NOMO-1 (cell line): ENCODE data around the gene OR2T27.
"Not testable (repeated sequence)": the region's sequence is repeated elsewhere in the genome, so short reads cannot be mapped to it uniquely, and the experiment has no call there.

Experiments used
- DNase-seq, 2 experiments: peaks; one replicate each; lab custom pipeline; 2025; ENCODE audit not compliant: unreplicated experiment in 2 of 2; lab: John Stamatoyannopoulos, UW

Gene OR2T27, protein sequence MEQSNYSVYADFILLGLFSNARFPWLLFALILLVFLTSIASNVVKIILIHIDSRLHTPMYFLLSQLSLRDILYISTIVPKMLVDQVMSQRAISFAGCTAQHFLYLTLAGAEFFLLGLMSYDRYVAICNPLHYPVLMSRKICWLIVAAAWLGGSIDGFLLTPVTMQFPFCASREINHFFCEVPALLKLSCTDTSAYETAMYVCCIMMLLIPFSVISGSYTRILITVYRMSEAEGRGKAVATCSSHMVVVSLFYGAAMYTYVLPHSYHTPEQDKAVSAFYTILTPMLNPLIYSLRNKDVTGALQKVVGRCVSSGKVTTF

DNA sequence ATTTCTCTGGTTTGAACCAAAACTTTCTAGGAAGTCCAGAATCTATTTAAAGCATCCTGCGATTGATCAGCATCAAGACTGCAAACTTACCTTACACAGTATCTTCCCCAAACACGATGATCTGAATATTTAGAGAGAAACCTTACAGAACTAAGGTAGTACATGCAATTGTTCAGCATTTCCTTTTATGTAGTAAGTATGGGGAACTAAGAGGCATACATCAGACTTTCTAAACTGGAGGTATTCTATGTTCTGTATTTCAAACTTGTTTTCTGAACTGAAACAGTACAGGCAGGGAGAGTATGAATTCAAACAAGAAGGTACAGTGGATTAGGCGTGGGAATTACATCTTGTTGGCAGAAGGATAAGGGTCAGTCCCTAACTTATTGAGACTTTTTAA is at the start of gene OR2T27:
OR2T27 (minus strand) TSS at position 175 of the 400 bp plus-strand sequence. CDS start 4,644 bp downstream, outside the sequence.
- DNase-seq: not testable (repeated sequence)

GRCh38 chr1:248704606-248705005 is 49.3 kb upstream of the OR2T27 start:
- DNase-seq: no peak

- no peak for DNase-seq
Measured at GRCh38 chr1:248703674-248704073, 48.3 kb upstream of the OR2T27 start.

- no peak for DNase-seq
Measured at GRCh38 chr1:248702714-248703113, 47.4 kb upstream of the OR2T27 start, which contains the start of gene OR14I1. OR14I1 (minus strand) TSS chr1:248702766.

DNA sequence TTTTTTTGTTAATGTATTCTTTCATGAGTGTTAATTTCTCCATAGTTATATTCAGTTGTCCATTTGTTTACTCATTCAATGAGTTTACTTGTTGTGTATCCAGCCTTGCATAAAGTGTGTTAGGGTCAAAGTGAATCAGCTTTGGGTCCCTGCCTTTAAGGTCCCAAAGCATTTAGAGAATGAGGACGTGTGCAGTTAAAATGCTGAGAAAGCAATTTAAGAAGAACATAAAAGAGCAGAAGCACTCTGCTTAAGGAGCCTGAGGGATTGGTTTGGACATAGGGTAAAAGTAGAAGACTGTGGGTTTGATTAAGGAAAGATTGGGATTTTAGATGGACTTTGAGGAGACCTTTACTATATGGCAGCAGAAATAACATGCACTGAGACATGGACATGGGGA is 43.8 kb upstream of the OR2T27 start:
- no peak for DNase-seq

GRCh38 chr1:248697907-248698306 is 42.6 kb upstream of the OR2T27 start:
- DNase-seq: no peak

DNA sequence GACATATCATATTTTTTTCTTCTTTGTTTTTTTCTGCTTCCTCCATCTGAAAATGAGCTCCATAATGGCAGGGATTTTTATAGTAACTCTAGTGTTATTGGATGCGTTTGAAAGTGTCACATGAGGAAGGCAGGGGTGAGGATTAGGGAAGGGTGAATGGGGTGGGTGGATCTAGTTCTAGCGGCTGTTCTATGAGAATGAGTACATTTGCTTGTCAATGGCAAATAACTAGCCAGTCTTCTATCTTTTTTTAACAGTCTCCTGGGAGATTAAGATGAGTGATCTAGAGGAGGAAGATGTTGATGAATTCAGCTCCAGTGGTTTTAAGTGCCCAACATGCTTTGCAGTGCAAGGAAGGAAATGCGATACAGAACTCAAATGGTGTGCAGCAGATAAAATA is 41.4 kb upstream of the OR2T27 start:
- DNase-seq: no peak

- peak; percentile 30 to 55 for DNase-seq
Measured at GRCh38 chr1:248696261-248696660, 40.9 kb upstream of the OR2T27 start.

- DNase-seq: no peak
Measured at GRCh38 chr1:248695451-248696132, 40.3 kb upstream of the OR2T27 start.

- no peak for DNase-seq
Measured at GRCh38 chr1:248691567-248692155, 36.3 kb upstream of the OR2T27 start.

DNA sequence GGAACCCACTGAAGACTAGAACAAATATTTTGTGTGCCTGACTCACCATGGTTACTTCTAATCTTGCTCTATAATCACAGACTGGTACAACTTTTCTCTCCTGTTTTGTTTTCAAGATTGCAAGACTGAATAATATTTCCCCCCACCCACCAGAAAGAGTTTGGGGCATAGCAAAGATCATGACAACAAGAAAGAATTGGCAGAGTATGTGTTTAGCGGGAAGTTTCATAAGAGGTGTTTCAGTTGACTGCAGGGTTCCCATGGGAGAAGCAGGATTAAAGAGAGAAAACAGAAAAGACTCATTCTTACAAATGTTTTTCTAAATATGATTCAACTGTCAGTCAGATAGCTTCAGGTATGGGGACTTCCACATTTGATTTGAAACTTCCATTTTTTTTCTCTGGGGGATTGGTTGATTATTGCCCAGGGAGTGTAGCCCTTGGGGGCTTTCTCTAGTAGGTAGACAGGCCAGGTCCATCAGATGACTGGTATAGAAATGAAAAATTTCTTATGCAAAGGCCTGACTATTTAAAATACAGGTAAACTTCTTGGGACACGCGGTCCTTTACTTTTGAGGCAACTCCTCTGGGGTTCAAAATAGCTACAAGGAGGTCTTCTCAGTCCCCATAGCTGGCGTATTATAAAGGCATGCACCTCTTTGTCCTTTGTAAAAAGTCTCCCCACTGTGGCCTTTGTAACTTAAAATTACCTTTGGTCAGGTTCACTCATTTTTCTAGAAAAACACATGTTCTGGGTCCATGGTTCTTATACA is 33.4 kb upstream of the OR2T27 start:
- no peak for DNase-seq

- peak; percentile 5 to 18 for DNase-seq
Measured at GRCh38 chr1:248686815-248687214, 31.5 kb upstream of the OR2T27 start.

GRCh38 chr1:248681651-248682050 is 26.3 kb upstream of the OR2T27 start:
- no peak for DNase-seq

DNA sequence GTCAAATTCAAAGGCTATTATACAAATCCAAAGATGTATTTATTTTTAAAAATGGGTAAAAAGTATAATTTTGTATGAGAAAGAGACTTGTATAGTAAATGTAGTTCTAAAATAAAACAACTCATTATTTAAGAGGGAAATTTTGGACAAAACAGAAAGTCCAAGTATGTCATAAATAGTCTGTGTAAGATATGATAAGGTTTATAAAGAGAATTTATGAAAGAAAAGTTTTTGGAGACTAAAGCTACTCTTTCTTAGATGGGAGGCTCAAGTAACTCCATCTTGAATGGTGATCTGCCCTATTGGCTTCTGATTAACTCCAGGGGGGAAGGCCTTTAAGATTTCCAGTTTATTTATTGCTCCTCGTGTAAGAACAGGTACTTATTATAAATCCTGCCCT is 14.7 kb upstream of the OR2T27 start:
- DNase-seq: no peak

- DNase-seq: peak; percentile 1 to 29
Measured at GRCh38 chr1:248663453-248664328, 8.4 kb upstream of the OR2T27 start.

GRCh38 chr1:248656797-248657196 is 1.5 kb upstream of the OR2T27 start:
- not testable (repeated sequence) for DNase-seq

GRCh38 chr1:248648770-248649536 is 6.4 kb downstream of the OR2T27 start:
- DNase-seq: not testable (repeated sequence)

- not testable (repeated sequence) for DNase-seq
Measured at GRCh38 chr1:248645178-248645577, 10.2 kb downstream of the OR2T27 start, which contains the start of gene OR2T35. OR2T35 (minus strand) TSS chr1:248645278; CDS start chr1:248639258, 6,020 bp downstream.
